Kidney epithelial cell (primary cell): ENCODE data around the gene DMKN. TPM values are rescaled to one million over a fixed set of nuclear protein-coding genes. Genes with fewer than 3 reads are reported as not detected.
A peak's percentile ranks its signal among the peaks of the same experiment; 100 is the strongest.

Source experiments
- DNase-seq: peaks from one replicate; pipeline ENCODE4 v3.0.0-alpha.2; 2010; ENCODE audit warnings: low read depth
- H3K27me3 ChIP-seq: 2 replicates; pipeline ENCODE4 v1.6.0; 2011; ENCODE audit warnings: low read length; ENCODE audit not compliant: control insufficient read depth, insufficient read depth
- H3K36me3 ChIP-seq: 2 replicates; pipeline ENCODE4 v1.5.1; 2011; ENCODE audit warnings: low read length; ENCODE audit not compliant: control insufficient read depth, insufficient read depth
- H3K4me3 ChIP-seq: 2 replicates; pipeline ENCODE4 v1.5.1; 2011; ENCODE audit warnings: low read depth, mild to moderate bottlenecking, control low read depth, low read length
- CTCF ChIP-seq: IDR thresholded peaks from 2 replicates; pipeline ENCODE4 v1.5.1; 2011; ENCODE audit warnings: mild to moderate bottlenecking, moderate library complexity, low read length, control low read depth, inconsistent platforms; ENCODE audit not compliant: insufficient read depth, poor library complexity, severe bottlenecking
- total RNA-seq: library from RNA; depleted of rRNA; stranded (reverse); fragments of >200 nt; gene quantifications from 2 replicates; pipeline ENCODE4 v1.2.3, GENCODE V29; 2015

The DMKN gene
- total RNA-seq, 1 donor from 2014 or later, result 266 TPM

- peaks cover 34% of the 10 kb centered on the region for H3K27me3 ChIP-seq
- H3K36me3 ChIP-seq, result no peaks in the 10 kb centered on the region
- no peak for DNase-seq
- no peak overlapping the region for H3K4me3 ChIP-seq
- TF ChIP-seq CTCF, result no peak
These were observed 42.7 kb upstream of the DMKN start for GRCh38 chr19:35556025-35556590.

- no peak for DNase-seq
- Histone ChIP-seq H3K36me3 (peaks cover 2% of the 10 kb centered on the region), H3K4me3 (no peak overlapping the region), H3K27me3 (peaks cover 34% of the 10 kb centered on the region)
- TF ChIP-seq CTCF, result peak; percentile 46
These were observed 42.0 kb upstream of the DMKN start for GRCh38 chr19:35555301-35556005.

GRCh38 chr19:35554076-35554475 lies 40.6 kb upstream of the DMKN start:
- TF ChIP-seq CTCF, result no peak
- DNase-seq, result no peak
- Histone ChIP-seq H3K4me3 (no peak overlapping the region), H3K36me3 (peaks cover 3% of the 10 kb centered on the region), H3K27me3 (peaks cover 24% of the 10 kb centered on the region)

GRCh38 chr19:35553385-35554000 lies 40.0 kb upstream of the DMKN start:
- H3K36me3 ChIP-seq, result peaks cover 3% of the 10 kb centered on the region
- H3K4me3 ChIP-seq, result no peak overlapping the region
- H3K27me3 ChIP-seq, result peaks cover 18% of the 10 kb centered on the region
- TF ChIP-seq CTCF, result no peak
- no peak for DNase-seq

- Histone ChIP-seq H3K36me3 (peaks cover 3% of the 10 kb centered on the region), H3K4me3 (no peak overlapping the region), H3K27me3 (peaks cover 11% of the 10 kb centered on the region)
- no peak for DNase-seq
- TF ChIP-seq CTCF, result no peak
These were observed 39.3 kb upstream of the DMKN start for GRCh38 chr19:35552534-35553384.
